Ovary (tissue), 3 donors: ENCODE results near the gene ADNP.

Experiments
- POLR2A ChIP-seq: fragments of 450-650 bp; IDR thresholded peaks from one replicate; pipeline ENCODE4 v1.6.1; 2017; ENCODE audit warnings: antibody characterized with exemption, mild to moderate bottlenecking, moderate library complexity
- TF ChIP-seq, protein P1 (sequence below), 3 donors: fragments of 450-650 bp in 2 of 3; fragments of 200-600 bp in 1 of 3; IDR thresholded peaks; one replicate each; pipeline versions ENCODE4 v1.5.1 to v1.8.0; 2016 to 2022; ENCODE audit warnings: antibody characterized with exemption in 3 of 3, mild to moderate bottlenecking in 1 of 3
- donor health status: DM: no; HTN: no; CAD: no.

GRCh38 chr20:50918403-50918802 lies 12.8 kb downstream of the ADNP start:
- TF ChIP-seq, protein P1, sequence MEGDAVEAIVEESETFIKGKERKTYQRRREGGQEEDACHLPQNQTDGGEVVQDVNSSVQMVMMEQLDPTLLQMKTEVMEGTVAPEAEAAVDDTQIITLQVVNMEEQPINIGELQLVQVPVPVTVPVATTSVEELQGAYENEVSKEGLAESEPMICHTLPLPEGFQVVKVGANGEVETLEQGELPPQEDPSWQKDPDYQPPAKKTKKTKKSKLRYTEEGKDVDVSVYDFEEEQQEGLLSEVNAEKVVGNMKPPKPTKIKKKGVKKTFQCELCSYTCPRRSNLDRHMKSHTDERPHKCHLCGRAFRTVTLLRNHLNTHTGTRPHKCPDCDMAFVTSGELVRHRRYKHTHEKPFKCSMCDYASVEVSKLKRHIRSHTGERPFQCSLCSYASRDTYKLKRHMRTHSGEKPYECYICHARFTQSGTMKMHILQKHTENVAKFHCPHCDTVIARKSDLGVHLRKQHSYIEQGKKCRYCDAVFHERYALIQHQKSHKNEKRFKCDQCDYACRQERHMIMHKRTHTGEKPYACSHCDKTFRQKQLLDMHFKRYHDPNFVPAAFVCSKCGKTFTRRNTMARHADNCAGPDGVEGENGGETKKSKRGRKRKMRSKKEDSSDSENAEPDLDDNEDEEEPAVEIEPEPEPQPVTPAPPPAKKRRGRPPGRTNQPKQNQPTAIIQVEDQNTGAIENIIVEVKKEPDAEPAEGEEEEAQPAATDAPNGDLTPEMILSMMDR (IDR thresholded peaks at IDR 0.05) = no peak
- no peak for TF ChIP-seq POLR2A
